Lung (tissue), 12 donors: Measurements from ENCODE around the gene RAB27B. TPM values are rescaled to one million over a fixed set of nuclear protein-coding genes. Genes with fewer than 3 reads are reported as not detected.

Source experiments
- ATAC-seq: fragments of 200-7000 bp; cut with Tn5 transposase; one replicate; pipeline ENCODE4 v1.9.1; 2020; ENCODE audit warnings: moderate number of reproducible peaks; ENCODE audit not compliant: insufficient read depth, low FRiP score
- DNase-seq, 3 donors: peaks; one replicate each; pipeline ENCODE4 v3.0.0-alpha.2; 2013 to 2017
- H3K27ac ChIP-seq, 2 donors: one replicate each; pipeline ENCODE4 v1.5.1; 2013; ENCODE audit warnings: mild to moderate bottlenecking in 2 of 2, moderate library complexity in 2 of 2, control low read depth in 1 of 2, inconsistent platforms in 1 of 2, low read depth in 1 of 2, low read length in 1 of 2
- H3K27me3 ChIP-seq, 3 donors: one replicate each; pipeline ENCODE4 v1.5.1; 2013; ENCODE audit warnings: low read length in 2 of 3; ENCODE audit not compliant: control insufficient read depth in 3 of 3, insufficient read depth in 3 of 3
- H3K36me3 ChIP-seq, 4 donors: one replicate each; pipeline ENCODE4 v1.5.1; 2013; ENCODE audit warnings: low read length in 4 of 4, mild to moderate bottlenecking in 1 of 4, moderate library complexity in 1 of 4; ENCODE audit not compliant: control insufficient read depth in 4 of 4, insufficient read depth in 4 of 4
- H3K4me1 ChIP-seq, 5 donors: one replicate each; pipeline ENCODE4 v1.5.1; 2013; ENCODE audit warnings: low read length in 5 of 5, mild to moderate bottlenecking in 2 of 5, moderate library complexity in 1 of 5; ENCODE audit not compliant: control insufficient read depth in 5 of 5, insufficient read depth in 5 of 5
- H3K4me3 ChIP-seq: one replicate; pipeline ENCODE4 v1.5.1; 2013; ENCODE audit warnings: mild to moderate bottlenecking, control low read depth, moderate library complexity
- H3K9ac ChIP-seq, 2 donors: one replicate each; pipeline ENCODE4 v1.5.1; 2013; ENCODE audit warnings: low read length in 2 of 2, control low read depth in 1 of 2; ENCODE audit not compliant: insufficient read depth in 1 of 2
- H3K9me3 ChIP-seq, 4 donors: one replicate each; pipeline ENCODE4 v1.5.1; 2013; ENCODE audit warnings: low read length in 3 of 4, mild to moderate bottlenecking in 1 of 4, moderate library complexity in 1 of 4; ENCODE audit not compliant: control insufficient read depth in 4 of 4, insufficient read depth in 3 of 4
- WGBS, 2 donors: extraction: QIAGEN DNeasy Blood & Tissue Kit; methylation state at CpG; one replicate each; pipeline ENCODE4 v1.1.7; 2013; 5-methylcytosine and 5-hydroxymethylcytosine counted together
- polyA plus RNA-seq, 2 donors: library from polyadenylated mRNA; stranded (reverse); fragments of 200-250 nt; gene quantifications; one replicate each; pipeline ENCODE4 v1.2.1, GENCODE V29; 2013
- total RNA-seq, 2 donors: library from RNA; depleted of rRNA in 1 of 2; stranded (reverse); fragments of >200 nt in 1 of 2; gene quantifications; one replicate each; pipeline ENCODE4 v1.2.1, GENCODE V29; 2014 to 2021
- TF ChIP-seq, protein P1 (sequence below): IDR thresholded peaks from 2 replicates; pipeline ENCODE4 v1.5.1; 2012; ENCODE audit warnings: mild to moderate bottlenecking; ENCODE audit errors: control extremely low read depth, extremely low read depth
- donor health status: control.
- donor health status: control.
- donor health status: Bipolar disorder and iron deficiency.
- donor health status: healthy.
- donor health status: DM: yes; HTN: yes; CAD: no.

RAB27B gene
- total and polyA plus RNA-seq, 4 donors, result 5.0 to 21.5 (median 7.5) TPM

- DNase-seq, result no peak
- H3K36me3 ChIP-seq, result no peaks in the 10 kb centered on the region
- H3K27ac ChIP-seq, result no peak overlapping the region
- peaks cover 0 to 3% (median 0%) of the 10 kb centered on the region in 5 donors for H3K4me1 ChIP-seq
- H3K9me3 ChIP-seq, result peaks cover 0 to 2% (median 0%) of the 10 kb centered on the region in 4 donors
- H3K4me3 ChIP-seq, result no peak overlapping the region
- H3K27me3 ChIP-seq, result no peaks in the 10 kb centered on the region
- TF ChIP-seq, protein P1, sequence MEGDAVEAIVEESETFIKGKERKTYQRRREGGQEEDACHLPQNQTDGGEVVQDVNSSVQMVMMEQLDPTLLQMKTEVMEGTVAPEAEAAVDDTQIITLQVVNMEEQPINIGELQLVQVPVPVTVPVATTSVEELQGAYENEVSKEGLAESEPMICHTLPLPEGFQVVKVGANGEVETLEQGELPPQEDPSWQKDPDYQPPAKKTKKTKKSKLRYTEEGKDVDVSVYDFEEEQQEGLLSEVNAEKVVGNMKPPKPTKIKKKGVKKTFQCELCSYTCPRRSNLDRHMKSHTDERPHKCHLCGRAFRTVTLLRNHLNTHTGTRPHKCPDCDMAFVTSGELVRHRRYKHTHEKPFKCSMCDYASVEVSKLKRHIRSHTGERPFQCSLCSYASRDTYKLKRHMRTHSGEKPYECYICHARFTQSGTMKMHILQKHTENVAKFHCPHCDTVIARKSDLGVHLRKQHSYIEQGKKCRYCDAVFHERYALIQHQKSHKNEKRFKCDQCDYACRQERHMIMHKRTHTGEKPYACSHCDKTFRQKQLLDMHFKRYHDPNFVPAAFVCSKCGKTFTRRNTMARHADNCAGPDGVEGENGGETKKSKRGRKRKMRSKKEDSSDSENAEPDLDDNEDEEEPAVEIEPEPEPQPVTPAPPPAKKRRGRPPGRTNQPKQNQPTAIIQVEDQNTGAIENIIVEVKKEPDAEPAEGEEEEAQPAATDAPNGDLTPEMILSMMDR, result no peak
- no peak overlapping the region for H3K9ac ChIP-seq
- no peak for ATAC-seq
- WGBS, 2 donors, result 84 to 93% methylated on average over 6 of the region's 6 CpGs
These were observed 53.0 kb downstream of the RAB27B start for GRCh38 chr18:54881229-54881768.

- no peaks in the 10 kb centered on the region for H3K27me3 ChIP-seq
- no peak overlapping the region for H3K4me3 ChIP-seq
- no peak overlapping the region for H3K9ac ChIP-seq
- TF ChIP-seq, protein P1, result no peak
- DNase-seq (no peak), ATAC-seq (no peak)
- peaks cover 0 to 3% (median 0%) of the 10 kb centered on the region in 5 donors for H3K4me1 ChIP-seq
- 67 to 80% methylated on average over 4 of the region's 4 CpGs for WGBS, 2 donors
- no peak overlapping the region for H3K27ac ChIP-seq
- peaks cover 0 to 2% (median 0%) of the 10 kb centered on the region in 4 donors for H3K9me3 ChIP-seq
- H3K36me3 ChIP-seq, result no peaks in the 10 kb centered on the region
These were observed 54.0 kb downstream of the RAB27B start for GRCh38 chr18:54882318-54882717.

GRCh38 chr18:54883816-54884604, 55.7 kb downstream of the RAB27B start:
- no peak overlapping the region for H3K4me3 ChIP-seq
- no peaks in the 10 kb centered on the region for H3K27me3 ChIP-seq
- no peak overlapping the region for H3K9ac ChIP-seq
- TF ChIP-seq, protein P1, result no peak
- 84 to 91% methylated on average over 6 of the region's 6 CpGs for WGBS, 2 donors
- H3K36me3 ChIP-seq, result no peaks in the 10 kb centered on the region
- H3K4me1 ChIP-seq, result no peaks in the 10 kb centered on the region
- ATAC-seq (no peak), DNase-seq (no peak)
- no peak overlapping the region for H3K27ac ChIP-seq
- H3K9me3 ChIP-seq, result peaks cover 0 to 2% (median 0%) of the 10 kb centered on the region in 4 donors
